GM19351 (cell line): ENCODE measurements around the gene JAZF1.

Experiments used
- ATAC-seq: cut with Tn5 transposase; IDR thresholded peaks from one replicate; pipeline ENCODE4 v1.9.1; 2021; ENCODE audit warnings: mild to moderate bottlenecking, moderate library complexity; ENCODE audit not compliant: unreplicated experiment

JAZF1 gene

GRCh38 chr7:28180364-28181147 lies at the start of gene JAZF1:
Gene JAZF1 (minus strand): TSS chr7:28180795.
- ATAC-seq: no peak

DNA sequence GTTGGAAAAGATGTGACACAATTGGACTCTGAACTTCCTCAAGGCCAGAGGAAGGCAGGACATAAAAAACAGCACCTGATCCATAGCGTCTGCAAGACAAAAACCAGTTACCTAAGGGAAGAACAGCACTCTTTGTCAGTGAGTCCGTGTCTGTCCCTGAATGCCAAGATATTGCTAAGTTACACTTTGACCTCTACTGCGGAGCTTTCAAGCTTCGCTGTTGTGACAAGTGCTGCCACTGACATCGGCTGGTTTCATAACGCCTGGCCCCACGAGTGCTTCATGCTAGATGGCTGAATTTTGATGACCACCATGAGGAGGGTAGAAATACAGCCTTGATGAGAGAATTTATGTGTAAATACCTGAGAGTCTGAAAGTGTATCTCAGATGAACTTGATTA lies 49.7 kb upstream of the JAZF1 start:
- no peak for ATAC-seq

- ATAC-seq: no peak
Observed at GRCh38 chr7:28228396-28228795, 47.8 kb upstream of the JAZF1 start.

- no peak for ATAC-seq
Observed at GRCh38 chr7:28226003-28226402, 45.4 kb upstream of the JAZF1 start.

DNA sequence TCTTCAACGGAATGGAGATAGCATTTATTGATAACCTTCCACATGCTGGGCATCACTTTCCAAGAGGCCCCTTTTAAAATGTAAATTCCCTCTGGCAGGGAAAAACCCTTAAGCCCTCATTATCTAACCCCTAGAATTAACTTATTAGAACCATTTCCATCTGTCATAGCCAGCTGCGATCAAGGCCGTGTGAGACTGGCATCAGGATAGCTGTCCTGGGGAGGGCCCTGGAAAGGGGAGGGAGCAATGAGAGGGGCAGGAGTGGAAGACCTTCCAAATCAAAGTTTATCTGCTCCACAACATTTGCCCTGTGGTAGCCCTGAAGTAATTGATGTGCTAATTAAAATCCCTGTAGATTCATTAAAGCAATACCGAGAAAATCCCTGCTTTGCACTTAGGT lies 45.0 kb upstream of the JAZF1 start:
- ATAC-seq: no peak

DNA sequence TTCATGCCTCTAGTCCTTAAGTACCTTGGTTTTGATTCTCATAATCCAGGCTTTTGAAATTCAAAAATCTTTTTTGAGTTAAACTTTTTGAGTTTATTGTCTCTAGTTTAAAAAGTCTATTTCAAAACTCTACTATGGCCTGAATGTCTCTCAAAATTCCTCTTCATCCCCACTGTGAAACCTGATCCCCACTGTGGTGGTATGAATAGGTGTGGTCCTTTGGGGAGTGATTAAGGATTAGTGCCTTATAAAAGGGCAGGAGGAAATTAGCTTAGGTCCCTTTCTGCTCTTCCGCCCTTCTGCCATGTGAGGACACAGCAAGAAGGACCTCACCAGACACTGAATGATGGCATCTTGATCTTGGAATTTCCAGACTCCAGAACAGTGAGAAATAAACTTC lies 44.1 kb upstream of the JAZF1 start:
- ATAC-seq: no peak

- ATAC-seq: no peak
Observed at GRCh38 chr7:28224172-28224571, 43.6 kb upstream of the JAZF1 start.

DNA sequence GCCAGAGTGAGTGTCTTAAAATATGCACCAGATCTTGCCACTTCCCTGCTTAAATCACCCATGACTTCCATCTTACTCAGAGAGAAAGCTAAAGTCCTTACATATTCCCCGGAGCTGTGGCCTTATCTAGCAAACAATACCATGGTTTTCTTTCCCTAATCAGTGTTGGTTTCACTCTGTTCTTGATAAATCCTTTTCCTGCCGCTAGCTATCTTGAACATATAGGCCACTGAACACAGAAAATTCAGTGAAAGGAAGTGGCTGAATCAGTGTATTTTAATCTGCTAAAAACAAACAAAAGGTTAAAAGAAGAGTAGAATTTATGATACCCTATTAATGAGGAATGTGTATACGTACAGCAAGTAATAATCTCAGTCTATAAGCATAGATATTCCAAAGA lies 42.0 kb upstream of the JAZF1 start:
- ATAC-seq: no peak

DNA sequence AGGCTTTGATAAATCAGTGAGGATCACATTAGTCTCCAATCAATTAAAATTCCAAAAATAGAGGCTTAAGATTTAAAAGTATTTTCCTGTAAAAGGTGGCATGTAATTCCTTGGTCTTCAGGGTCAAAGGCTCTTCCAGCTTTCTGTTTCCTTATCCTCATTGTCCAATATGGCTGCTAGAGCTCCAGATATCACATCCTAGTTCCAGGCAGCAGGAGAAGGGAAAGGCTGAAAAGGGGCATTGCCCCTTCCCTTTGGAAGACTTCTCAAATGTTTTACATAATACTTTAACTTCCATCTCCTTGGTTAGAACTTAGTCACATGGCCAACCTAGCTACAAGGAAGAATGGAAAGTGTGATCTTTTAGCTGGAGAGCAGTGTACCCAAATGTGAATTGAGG lies 39.2 kb upstream of the JAZF1 start:
- no peak for ATAC-seq

DNA sequence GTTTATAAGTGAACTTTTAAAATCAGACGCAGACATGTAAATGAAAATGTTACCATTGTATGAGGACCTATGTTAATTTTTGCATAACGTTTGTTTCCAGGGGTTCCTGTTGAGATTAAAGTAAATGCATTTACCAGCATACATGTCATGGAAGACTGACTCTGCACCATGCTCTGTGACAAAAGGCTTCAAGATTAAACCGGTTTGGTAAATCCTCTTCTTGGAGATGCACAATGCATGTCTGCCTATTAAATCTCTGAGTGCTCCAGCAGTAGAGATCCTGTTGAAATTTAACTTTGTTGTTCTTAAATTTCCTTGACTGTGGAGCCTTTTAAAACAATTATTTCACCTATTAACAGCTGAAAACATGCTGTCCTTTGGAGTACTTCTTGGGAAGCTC lies 36.5 kb upstream of the JAZF1 start:
- ATAC-seq: no peak

GRCh38 chr7:28211006-28211405 lies 30.4 kb upstream of the JAZF1 start:
- no peak for ATAC-seq

- no peak for ATAC-seq
Observed at GRCh38 chr7:28208506-28208905, 27.9 kb upstream of the JAZF1 start.

- peak; percentile 85 for ATAC-seq
Observed at GRCh38 chr7:28207486-28208158, 27.0 kb upstream of the JAZF1 start.

DNA sequence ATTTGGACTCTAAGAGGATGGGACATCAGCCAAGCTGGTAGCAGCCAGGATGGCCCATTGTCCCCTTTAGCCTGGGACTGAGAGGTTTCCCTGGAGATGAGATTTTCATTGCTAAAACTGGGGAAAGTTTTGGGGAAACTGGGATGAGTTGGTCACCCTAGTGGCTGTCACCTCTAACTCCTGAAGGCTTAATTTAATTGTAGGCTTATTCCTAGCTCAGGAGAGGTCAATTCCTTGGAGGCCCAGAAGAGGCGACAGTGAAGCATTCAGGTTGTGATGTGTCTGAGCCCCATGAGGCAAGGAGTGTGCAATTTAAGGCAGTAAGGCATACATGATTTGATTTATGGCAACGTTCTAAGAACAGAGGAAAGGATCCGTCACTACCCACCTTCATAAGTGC lies 24.9 kb upstream of the JAZF1 start:
- no peak for ATAC-seq

- ATAC-seq: no peak
Observed at GRCh38 chr7:28203508-28204240, 23.1 kb upstream of the JAZF1 start.

DNA sequence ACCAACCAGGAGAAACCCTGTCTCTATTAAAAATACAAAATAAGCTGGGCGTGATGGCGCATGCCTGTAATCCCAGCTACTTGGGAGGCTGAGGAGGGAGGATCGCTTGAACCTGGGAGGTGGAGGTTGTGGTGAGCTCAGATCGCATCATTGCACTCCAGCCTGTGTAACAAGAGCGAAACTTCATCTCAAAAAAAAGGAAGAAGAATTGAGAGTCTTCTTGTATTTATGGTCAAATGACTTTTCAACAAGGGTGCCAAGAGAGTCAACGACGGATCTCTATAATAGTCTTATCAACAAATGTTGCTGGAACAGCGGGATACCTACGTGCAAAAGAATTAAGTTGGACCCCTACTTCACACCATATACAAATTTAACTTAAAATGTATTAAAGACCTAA lies 21.6 kb upstream of the JAZF1 start:
- no peak for ATAC-seq

DNA sequence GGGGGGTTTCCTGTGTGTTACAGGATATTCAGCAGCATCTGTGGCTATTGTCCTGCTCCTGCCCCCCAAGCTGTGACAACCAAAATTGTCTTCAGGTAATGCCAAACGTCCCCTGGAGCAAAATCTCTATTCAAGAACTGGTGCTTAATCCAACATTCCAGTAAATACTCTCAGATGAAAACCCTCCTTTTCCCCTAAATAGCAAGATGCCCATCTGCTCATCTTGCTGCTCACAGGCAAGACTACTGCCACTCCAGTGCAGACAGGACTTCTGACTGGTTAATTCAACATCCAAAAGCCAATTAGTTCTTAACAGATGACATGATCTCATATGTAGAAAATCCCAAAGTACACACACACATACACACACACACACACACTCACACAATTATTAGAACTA lies 20.5 kb upstream of the JAZF1 start:
- no peak for ATAC-seq

DNA sequence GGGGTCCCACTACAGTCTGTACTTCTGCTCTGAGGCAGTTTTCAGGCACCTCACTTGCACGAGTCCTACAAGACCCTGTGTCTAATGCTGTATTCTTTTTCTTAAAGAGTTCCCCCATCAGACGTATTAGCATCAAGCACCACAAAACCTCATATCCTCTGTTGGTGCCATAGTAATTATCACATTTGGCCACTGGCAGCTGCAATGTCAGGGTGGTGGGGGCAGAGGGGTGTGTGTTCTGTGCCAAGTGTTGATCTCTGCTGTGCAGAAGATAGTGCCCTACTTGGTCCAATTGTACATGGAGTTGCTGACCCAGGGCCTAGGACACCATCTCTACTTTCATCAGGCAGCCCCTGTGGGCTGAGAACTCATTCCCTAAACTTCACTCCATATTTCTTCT lies 20.0 kb upstream of the JAZF1 start:
- no peak for ATAC-seq

GRCh38 chr7:28199021-28199510 lies 18.5 kb upstream of the JAZF1 start:
- ATAC-seq: no peak

DNA sequence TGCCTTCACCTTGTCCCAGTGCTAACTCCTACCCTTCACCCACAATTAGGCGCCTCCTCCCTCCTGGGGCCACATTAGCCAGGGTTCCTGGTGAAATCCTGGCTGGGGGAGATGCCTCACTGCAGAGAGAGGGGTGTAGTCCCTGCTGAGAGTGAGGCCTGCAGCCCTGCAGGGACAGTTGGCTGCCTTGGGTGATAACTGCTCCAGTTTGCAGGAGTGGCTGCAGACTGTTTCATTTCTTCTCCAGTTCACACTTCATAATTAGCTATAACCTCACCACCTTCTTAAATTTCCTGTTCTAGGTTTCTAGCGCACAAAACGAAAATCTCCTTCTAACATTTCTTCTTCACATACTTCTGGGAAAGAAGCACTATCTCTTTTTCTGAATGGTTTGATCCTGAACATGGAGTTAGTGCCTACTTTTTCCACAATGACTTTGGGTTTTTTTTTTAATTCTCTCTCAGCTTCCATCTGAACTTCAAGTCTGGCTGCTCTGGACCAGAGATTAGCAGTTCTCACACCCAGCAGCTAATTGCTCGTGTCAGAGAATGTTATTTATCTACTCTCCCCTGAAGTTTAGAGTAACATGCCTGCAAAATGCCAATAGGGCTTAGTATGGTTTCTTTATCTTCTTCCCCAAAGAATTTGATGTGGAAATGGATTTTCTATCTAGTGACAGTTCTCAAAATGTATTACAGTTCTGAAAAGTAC lies 15.5 kb upstream of the JAZF1 start:
- no peak for ATAC-seq
